ENCODE measurements around the gene SLC26A2.

Gene SLC26A2

GRCh38 chr5:149960272-149961185, at the start of gene SLC26A2:
SLC26A2 (plus strand) TSS chr5:149960758; CDS start chr5:149977653, 16,895 bp downstream.
- DNase-seq, result peak; percentile 99

DNA sequence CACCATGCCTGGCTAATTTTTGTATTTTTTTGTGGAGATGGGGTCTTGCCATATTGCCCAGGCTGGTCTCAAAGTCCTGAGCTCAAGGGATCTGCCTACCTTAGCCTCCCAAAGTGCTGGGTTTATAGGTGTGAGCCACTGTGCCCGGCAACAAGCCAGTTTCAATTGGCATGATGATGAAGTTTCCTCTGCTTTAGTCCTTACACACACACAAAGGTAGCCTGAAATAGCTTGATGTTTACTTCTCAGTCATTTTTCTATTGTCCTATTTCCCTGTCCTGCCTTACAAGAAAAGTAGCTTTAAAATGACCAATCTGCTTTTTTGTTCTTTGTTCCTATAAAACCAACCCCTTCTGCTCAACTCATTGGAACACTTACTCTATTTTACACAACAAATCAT, 49.5 kb upstream of the SLC26A2 start:
- DNase-seq, result no peak

GRCh38 chr5:149912226-149912871, 48.2 kb upstream of the SLC26A2 start:
- DNase-seq, result no peak

GRCh38 chr5:149913436-149914419, 46.8 kb upstream of the SLC26A2 start:
- no peak for DNase-seq

DNA sequence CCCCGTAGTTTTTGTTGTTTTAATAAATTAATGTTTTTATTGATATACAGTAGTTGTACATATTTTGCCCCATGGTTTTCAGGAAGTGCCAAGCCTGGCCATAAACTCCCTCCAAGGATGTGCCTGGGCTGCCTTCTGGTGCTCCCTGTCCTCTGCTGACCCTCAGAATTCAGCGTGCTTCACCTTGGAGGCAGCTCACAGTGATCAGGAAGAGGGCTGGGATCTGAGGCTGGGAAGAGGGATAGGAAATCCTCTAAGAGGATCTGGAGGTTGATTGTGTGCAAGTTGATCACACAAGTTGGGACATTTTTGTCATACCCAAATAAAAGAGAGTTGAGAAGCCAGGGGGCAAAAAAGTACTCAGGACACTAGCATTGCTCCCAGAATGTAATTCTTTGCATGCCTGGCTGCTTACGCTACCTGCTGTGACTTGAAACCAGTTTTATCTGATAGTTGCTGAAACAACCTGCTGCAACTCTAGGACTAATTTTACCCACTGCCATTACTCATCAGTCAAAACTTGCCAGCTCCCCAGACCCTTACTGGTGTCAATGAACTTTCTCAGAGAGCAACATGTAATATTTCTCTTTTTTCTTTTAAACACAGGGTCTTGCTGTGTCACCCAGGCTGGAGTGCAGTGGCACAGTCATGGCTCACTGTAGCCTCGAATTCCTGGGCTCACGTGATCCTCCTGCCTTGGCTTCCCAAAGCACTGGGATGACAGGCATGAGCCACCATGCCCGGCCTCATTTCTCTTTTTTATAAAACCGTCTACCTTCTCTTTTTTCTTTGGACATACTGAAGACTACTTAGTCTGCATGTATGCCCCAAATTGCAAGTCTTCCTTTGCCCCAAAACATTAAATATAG, 44.9 kb upstream of the SLC26A2 start:
- no peak for DNase-seq

DNA sequence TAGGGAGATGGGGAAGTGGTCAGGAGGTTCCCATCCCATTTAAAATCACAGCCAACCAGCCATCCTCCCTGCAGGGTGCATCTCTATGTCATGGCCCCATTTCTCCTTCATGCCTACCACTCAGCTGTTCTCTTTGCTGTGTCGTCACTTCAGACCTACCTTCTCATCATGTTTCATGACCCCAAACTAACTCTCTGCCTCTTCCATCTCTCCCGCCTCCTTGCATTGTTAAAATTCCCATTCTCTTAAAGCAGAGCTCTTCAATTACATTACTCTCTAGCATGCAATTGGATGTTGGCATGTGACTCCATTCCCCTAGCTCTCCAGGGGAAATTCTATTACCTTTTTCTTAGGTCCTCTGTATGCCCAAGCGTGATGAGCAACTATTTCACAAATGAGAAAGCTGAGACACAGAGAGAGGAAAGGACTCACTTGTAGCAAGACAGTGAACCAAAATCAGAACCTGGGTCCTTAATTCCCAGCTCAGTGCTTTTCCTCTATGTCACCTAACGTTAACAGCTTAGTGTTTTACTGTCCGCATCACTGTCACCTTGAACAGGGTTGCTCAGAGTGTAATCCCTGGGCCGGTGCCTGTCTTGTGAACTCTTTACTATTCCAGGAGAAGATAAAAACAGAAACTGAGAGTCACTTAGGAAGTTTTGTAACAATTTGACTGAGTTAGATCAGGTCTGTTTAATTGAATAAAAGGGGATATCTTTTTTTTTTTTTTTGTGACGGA, 44.1 kb upstream of the SLC26A2 start:
- DNase-seq, result no peak

GRCh38 chr5:149917073-149917676, 43.4 kb upstream of the SLC26A2 start:
- no peak for DNase-seq

- DNase-seq, result no peak
Observed at GRCh38 chr5:149921597-149921996, 39.0 kb upstream of the SLC26A2 start.

DNA sequence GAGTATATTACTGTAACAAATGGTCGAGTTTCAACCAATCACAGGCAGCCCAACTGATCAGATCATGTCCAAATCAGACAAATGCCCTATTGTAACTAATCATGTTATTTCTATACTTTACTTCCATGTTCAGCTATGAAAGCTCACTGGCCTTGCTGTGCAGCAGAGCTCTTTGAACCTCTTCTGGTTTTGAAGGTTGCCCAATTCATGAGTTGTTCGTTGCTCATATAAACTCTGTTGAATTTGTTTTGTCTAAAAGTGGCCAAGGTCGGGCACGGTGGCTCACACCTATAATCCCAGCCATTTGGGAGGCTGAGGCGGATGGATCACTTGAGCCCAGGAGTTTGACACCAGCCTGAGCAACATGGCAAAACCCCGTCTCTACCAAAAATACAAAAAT, 37.6 kb upstream of the SLC26A2 start:
- no peak for DNase-seq

DNA sequence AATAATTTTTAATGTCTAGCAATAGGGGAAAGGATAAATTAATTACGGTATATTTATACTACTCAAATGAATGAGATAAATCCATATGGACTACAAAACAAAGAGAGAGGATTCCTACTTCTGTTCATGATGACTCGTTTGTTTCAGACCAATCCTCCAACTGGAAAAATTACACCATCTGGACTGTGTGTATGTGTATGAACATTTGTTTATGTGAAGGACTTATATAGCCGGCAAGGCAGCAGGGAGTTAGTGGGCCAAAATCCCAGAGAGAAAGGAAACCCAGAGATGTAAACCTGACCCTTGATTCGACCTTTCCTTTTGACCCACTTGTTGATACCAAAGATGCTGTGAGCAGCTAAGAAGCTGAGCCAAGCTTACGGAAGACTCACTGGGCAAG, 36.1 kb upstream of the SLC26A2 start:
- peak; percentile 34 for DNase-seq

- DNase-seq, result no peak
Observed at GRCh38 chr5:149930043-149930748, 30.4 kb upstream of the SLC26A2 start.

DNA sequence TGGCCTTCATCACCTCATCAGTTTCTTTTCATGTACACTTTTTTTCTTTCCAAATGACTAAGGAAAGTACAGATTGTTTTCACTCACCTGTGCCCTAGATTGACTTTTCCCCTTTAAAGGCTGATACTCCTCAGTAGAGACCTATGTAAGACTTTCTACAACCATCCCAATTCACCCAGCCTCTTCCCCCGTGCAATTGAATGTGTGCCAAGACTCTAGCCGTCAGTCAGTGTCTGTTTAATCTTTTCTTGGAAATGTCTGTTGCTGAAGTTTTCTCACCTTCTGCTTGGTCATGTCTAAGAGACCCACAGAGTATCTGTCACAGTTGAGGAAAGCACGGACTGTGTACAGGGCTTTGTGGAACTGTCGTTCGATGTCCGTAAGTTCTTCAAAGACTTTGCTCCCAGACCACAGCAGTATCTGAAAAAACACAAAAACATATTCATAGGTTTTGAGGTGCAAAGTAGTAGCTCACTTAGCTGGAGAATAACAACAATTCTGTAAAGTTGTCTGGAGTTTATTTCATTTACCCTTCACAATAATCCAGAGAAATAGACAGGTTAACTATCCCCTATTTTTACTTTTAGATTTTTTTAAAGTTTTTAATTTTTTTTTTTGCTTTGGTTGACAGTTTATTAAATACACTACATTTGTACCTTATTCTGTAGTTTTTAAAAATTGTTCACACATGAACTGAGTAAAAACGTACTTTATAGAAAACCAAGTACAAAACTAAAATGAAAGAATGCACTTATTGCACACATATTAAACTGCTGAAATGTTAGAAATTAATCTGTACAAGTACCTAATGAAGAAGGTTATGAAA, 29.6 kb upstream of the SLC26A2 start:
- DNase-seq, result no peak

GRCh38 chr5:149931992-149932436, 28.5 kb upstream of the SLC26A2 start:
- DNase-seq, result no peak

- DNase-seq, result no peak
Observed at GRCh38 chr5:149932445-149933350, 27.9 kb upstream of the SLC26A2 start.

GRCh38 chr5:149935431-149935901, 25.1 kb upstream of the SLC26A2 start:
- no peak for DNase-seq

- DNase-seq, result no peak
Observed at GRCh38 chr5:149936044-149936699, 24.4 kb upstream of the SLC26A2 start.

- no peak for DNase-seq
Observed at GRCh38 chr5:149936700-149937091, 23.9 kb upstream of the SLC26A2 start.
